ENCODE data around the gene NR1H4. TPM values are rescaled to one million over a fixed set of nuclear protein-coding genes. Genes with fewer than 3 reads are reported as not detected.

NR1H4 gene
- total and polyA plus RNA-seq, 2 of the 13 experiments (the other 11 are each of a cell fraction or from before 2014, with no cell fraction given), result 27.3 to 114 TPM

GRCh38 chr12:100554608-100555077, 81.0 kb downstream of the NR1H4 start (continued):
- TF ChIP-seq, protein P1, sequence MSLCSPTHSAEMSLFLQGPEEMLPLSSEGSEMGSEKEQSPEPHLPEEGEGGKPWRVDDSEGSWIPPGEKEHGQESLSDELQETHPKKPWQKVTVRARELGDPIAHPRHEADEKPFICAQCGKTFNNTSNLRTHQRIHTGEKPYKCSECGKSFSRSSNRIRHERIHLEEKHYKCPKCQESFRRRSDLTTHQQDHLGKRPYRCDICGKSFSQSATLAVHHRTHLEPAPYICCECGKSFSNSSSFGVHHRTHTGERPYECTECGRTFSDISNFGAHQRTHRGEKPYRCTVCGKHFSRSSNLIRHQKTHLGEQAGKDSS (CRISPR knock-in tag; IDR thresholded peaks at IDR 0.05; ENCODE audit: borderline replicate concordance, low read depth), result no peak
- TF ChIP-seq GATAD1 (CRISPR knock-in tag; IDR thresholded peaks at IDR 0.05) (0 out of 2 replicates have a peak, but pooled peaks have one; percentile 46), ELF1 (CRISPR knock-in tag; IDR thresholded peaks at IDR 0.05) (peak; percentile 69), ASH2L (IDR thresholded peaks at IDR 0.05; ENCODE audit: insufficient read length, low read depth, low read length) (no peak), GABPB1 (CRISPR knock-in tag; IDR thresholded peaks at IDR 0.05) (no peak), ZNF354B (CRISPR knock-in tag; IDR thresholded peaks at IDR 0.05) (no peak), MAFG (CRISPR knock-in tag; IDR thresholded peaks at IDR 0.05) (no peak), ATF4 (CRISPR knock-in tag; IDR thresholded peaks at IDR 0.05) (no peak), ELF4 (CRISPR knock-in tag; IDR thresholded peaks at IDR 0.05; ENCODE audit: borderline replicate concordance) (no peak), KLF12 (CRISPR knock-in tag; IDR thresholded peaks at IDR 0.05; ENCODE audit: borderline replicate concordance) (no peak), RAD21 (CRISPR knock-in tag; IDR thresholded peaks at IDR 0.05) (peak; percentile 84), AKAP8 (CRISPR knock-in tag; IDR thresholded peaks at IDR 0.05) (no peak), HNRNPH1 (optimal IDR thresholded peaks at IDR 0.05; ENCODE audit: low read depth, low read length) (no peak), CCDC6 (CRISPR knock-in tag; IDR thresholded peaks at IDR 0.05) (no peak), AGO2 (optimal IDR thresholded peaks at IDR 0.05; ENCODE audit: low read depth, low read length) (no peak), NBN (conservative IDR thresholded peaks at IDR 0.05) (no peak), FOXK1 (CRISPR knock-in tag; IDR thresholded peaks at IDR 0.05; ENCODE audit: borderline replicate concordance, low read depth) (peak; percentile 30; the same call in 1 of the 2 replicates)
- TF ChIP-seq, protein P2, sequence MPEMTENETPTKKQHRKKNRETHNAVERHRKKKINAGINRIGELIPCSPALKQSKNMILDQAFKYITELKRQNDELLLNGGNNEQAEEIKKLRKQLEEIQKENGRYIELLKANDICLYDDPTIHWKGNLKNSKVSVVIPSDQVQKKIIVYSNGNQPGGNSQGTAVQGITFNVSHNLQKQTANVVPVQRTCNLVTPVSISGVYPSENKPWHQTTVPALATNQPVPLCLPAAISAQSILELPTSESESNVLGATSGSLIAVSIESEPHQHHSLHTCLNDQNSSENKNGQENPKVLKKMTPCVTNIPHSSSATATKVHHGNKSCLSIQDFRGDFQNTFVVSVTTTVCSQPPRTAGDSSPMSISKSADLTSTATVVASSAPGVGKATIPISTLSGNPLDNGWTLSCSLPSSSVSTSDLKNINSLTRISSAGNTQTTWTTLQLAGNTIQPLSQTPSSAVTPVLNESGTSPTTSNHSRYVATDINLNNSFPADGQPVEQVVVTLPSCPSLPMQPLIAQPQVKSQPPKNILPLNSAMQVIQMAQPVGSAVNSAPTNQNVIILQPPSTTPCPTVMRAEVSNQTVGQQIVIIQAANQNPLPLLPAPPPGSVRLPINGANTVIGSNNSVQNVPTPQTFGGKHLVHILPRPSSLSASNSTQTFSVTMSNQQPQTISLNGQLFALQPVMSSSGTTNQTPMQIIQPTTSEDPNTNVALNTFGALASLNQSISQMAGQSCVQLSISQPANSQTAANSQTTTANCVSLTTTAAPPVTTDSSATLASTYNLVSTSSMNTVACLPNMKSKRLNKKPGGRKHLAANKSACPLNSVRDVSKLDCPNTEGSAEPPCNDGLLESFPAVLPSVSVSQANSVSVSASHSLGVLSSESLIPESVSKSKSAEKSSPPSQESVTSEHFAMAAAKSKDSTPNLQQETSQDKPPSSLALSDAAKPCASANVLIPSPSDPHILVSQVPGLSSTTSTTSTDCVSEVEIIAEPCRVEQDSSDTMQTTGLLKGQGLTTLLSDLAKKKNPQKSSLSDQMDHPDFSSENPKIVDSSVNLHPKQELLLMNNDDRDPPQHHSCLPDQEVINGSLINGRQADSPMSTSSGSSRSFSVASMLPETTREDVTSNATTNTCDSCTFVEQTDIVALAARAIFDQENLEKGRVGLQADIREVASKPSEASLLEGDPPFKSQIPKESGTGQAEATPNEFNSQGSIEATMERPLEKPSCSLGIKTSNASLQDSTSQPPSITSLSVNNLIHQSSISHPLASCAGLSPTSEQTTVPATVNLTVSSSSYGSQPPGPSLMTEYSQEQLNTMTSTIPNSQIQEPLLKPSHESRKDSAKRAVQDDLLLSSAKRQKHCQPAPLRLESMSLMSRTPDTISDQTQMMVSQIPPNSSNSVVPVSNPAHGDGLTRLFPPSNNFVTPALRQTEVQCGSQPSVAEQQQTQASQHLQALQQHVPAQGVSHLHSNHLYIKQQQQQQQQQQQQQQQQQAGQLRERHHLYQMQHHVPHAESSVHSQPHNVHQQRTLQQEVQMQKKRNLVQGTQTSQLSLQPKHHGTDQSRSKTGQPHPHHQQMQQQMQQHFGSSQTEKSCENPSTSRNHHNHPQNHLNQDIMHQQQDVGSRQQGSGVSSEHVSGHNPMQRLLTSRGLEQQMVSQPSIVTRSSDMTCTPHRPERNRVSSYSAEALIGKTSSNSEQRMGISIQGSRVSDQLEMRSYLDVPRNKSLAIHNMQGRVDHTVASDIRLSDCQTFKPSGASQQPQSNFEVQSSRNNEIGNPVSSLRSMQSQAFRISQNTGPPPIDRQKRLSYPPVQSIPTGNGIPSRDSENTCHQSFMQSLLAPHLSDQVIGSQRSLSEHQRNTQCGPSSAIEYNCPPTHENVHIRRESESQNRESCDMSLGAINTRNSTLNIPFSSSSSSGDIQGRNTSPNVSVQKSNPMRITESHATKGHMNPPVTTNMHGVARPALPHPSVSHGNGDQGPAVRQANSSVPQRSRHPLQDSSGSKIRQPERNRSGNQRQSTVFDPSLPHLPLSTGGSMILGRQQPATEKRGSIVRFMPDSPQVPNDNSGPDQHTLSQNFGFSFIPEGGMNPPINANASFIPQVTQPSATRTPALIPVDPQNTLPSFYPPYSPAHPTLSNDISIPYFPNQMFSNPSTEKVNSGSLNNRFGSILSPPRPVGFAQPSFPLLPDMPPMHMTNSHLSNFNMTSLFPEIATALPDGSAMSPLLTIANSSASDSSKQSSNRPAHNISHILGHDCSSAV (CRISPR knock-in tag; IDR thresholded peaks at IDR 0.05; ENCODE audit: borderline replicate concordance), result no peak
- TF ChIP-seq, protein P3, sequence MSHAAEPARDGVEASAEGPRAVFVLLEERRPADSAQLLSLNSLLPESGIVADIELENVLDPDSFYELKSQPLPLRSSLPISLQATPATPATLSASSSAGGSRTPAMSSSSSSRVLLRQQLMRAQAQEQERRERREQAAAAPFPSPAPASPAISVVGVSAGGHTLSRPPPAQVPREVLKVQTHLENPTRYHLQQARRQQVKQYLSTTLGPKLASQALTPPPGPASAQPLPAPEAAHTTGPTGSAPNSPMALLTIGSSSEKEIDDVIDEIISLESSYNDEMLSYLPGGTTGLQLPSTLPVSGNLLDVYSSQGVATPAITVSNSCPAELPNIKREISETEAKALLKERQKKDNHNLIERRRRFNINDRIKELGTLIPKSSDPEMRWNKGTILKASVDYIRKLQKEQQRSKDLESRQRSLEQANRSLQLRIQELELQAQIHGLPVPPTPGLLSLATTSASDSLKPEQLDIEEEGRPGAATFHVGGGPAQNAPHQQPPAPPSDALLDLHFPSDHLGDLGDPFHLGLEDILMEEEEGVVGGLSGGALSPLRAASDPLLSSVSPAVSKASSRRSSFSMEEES (CRISPR knock-in tag; IDR thresholded peaks at IDR 0.05), result no peak
